ENCODE data around the gene TMEM129.

GRCh38 chr4:1750381-1751154, 29.4 kb upstream of the TMEM129 start:
- no peak for TF ChIP-seq EZH2 (IDR thresholded peaks at IDR 0.05; ENCODE audit: low read length, missing control alignments)
- TF ChIP-seq, protein P1, sequence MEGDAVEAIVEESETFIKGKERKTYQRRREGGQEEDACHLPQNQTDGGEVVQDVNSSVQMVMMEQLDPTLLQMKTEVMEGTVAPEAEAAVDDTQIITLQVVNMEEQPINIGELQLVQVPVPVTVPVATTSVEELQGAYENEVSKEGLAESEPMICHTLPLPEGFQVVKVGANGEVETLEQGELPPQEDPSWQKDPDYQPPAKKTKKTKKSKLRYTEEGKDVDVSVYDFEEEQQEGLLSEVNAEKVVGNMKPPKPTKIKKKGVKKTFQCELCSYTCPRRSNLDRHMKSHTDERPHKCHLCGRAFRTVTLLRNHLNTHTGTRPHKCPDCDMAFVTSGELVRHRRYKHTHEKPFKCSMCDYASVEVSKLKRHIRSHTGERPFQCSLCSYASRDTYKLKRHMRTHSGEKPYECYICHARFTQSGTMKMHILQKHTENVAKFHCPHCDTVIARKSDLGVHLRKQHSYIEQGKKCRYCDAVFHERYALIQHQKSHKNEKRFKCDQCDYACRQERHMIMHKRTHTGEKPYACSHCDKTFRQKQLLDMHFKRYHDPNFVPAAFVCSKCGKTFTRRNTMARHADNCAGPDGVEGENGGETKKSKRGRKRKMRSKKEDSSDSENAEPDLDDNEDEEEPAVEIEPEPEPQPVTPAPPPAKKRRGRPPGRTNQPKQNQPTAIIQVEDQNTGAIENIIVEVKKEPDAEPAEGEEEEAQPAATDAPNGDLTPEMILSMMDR (conservative IDR thresholded peaks at IDR 0.05 in 1 of 2, IDR thresholded peaks at IDR 0.05 in 1 of 2; ENCODE audit: low read depth in 1 of 2, low read length in 2 of 2), result no peak
